ENCODE results near the gene SLC5A2.
A peak's percentile ranks its signal among the peaks of the same experiment; 100 is the strongest.

Gene SLC5A2

DNA sequence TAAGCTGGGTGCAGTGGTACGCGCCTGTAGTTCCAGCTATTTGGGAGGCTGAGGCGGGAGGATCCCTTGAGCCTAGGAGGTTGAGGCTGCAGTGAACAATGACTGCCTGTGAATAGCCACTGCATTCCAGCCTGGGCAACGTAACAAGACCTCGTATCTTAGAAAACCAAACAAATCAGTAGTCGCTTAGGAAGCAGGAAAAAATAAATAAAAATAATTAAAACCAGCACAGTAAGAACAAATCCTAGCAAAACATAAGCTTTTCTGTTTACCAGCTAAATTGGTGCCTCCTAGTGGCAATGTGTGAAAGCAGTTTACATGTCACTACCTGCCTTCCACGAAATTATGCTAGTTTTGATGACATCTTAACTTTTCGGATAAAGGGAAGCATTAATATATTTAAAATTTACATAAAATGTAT, 22.3 kb upstream of the SLC5A2 start:
- no peak for DNase-seq

DNA sequence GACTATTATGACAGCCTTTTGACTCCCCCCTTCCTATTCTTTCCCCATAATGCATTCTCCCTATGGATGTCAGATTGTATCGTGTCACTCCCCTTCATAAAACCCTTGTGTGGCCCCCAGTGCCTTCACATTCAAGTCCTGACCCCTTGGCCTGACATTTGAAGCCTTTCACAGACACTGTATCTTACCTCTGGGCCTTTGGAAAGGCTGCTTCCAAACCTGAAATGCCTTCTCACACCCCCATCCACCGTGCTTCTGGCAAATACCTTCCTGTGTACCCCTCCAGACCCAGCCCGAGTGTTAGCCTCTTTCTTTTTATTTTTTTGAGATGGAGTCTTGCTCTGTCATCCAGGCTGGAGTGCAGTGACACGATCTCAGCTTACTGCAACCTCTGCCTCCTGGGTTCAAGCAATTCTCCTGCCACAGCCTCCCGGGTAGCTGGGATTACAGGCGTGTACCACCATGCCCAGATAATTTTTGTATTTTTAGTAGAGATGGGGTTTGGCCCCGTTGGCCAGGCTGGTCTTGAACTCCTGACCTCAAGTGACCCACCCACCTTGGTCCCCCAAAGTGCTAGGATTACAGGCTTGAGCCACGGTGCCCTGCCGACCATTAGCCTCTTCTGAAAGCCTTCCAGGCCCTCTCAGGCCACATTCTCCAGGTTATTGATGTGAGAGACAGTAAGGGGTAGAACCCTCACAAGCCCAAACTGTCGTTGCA, 21.6 kb upstream of the SLC5A2 start:
- no peak for DNase-seq

DNA sequence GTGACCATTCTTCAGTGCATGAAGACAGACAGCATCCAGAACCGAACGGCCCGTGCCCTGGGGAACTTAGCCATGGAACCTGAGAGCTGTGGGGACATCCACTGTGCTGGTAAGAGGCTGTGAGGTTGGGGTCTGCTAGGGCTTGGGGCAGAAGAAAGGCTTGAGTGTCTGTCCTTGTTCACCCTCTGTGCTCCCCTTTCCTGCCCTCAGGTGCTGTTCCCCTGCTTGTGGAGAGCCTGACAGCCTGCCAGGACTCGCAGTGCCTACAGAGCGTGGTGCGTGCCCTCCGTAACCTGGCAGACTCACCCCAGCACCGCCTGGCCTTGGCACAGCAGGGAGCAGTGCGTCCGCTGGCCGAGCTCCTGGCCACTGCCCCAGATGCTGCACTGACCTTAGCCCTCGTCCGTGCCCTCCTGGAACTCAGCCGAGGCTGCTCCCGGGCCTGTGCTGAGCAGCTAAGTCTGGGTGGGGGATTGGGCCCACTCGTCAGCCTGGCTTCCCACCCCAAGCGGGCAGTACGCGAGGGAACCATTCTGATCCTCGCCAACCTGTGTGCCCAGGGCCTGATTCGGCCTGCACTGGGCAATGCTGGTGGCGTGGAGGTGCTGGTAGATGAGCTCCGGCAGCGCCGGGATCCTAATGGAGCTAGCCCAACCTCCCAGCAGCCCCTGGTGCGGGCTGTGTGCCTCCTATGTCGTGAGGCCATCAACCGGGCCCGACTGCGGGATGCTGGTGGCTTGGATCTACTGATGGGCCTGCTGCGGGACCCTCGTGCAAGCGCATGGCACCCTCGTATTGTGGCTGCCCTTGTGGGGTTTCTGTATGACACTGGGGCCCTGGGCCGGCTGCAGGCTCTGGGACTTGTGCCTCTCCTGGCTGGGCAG, 20.8 kb upstream of the SLC5A2 start:
- DNase-seq, result peak; percentile 37

DNA sequence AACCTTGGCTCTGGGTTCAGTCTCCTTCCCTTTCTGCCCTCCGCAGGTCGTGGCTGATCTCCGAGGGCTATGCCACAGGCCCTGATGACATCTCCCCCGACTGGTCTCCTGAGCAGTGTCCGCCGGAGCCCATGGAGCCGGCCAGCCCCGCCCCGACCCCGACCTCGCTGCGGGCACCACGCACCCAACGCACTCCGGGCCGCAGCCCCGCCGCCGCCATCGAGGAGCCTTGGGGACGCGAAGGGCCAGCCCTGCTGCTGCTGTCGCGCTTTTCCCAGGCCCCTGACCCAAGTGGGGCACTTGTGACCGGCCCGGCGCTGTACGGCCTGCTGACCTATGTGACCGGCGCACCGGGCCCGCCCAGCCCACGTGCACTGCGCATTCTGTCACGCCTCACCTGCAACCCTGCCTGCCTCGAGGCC, 18.6 kb upstream of the SLC5A2 start:
- DNase-seq, result peak; percentile 29

DNA sequence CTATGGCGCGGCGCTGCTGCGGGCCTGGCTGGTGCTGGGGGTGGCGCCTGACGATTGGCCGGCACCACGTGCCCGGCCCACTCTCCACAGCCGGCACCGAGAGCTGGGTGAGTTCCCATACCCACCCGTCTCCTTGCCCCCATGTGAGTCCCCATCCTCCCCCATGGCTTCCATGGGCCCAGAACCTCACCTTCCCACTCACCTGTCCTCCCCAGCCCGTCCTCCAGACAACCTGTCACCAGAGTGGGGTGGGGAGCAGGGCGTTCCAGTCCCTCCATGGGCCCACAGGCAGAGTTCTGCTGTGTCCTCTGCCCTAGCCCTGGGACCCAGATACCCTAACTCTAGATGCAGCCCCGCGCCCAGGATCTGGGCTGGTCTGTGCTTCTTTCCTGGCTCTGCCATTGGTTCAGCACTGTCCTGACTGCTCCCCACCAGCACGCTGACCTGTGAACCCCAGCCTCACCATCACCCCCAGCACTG, 18.1 kb upstream of the SLC5A2 start:
- no peak for DNase-seq

DNA sequence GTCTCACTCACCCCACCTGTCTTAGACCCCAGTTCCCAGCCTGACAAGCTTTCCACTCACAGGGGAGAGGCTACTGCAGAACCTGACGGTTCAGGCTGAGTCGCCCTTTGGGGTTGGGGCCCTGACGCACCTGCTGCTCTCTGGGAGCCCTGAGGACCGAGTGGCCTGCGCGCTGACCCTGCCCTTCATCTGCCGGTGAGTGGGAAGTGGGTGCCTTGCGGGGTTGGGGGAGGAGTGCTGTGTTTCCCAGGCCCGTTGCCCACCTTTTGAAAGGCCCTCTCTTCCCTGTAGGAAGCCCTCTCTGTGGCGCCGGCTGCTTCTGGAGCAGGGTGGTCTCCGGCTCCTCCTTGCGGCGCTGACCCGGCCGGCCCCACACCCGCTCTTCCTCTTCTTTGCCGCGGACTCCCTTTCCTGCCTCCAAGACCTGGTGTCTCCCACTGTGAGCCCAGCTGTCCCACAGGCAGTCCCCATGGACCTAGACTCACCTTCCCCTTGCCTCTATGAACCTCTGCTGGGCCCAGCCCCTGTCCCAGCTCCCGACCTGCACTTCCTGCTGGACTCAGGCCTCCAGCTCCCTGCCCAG, 17.0 kb upstream of the SLC5A2 start:
- DNase-seq, result no peak

DNA sequence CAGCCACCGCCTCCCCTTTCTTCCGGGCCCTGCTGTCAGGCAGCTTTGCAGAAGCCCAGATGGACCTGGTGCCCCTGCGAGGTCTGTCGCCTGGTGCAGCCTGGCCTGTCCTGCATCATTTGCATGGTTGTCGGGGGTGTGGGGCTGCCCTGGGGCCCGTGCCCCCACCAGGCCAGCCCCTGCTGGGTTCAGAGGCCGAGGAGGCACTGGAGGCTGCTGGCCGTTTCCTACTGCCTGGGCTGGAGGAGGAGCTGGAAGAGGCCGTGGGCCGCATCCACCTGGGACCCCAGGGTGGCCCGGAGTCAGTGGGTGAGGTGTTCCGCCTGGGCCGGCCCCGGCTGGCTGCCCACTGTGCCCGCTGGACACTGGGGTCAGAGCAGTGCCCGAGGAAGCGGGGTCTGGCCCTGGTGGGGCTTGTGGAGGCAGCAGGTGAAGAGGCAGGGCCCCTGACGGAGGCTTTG, 16.5 kb upstream of the SLC5A2 start:
- DNase-seq, result peak; percentile 30

DNA sequence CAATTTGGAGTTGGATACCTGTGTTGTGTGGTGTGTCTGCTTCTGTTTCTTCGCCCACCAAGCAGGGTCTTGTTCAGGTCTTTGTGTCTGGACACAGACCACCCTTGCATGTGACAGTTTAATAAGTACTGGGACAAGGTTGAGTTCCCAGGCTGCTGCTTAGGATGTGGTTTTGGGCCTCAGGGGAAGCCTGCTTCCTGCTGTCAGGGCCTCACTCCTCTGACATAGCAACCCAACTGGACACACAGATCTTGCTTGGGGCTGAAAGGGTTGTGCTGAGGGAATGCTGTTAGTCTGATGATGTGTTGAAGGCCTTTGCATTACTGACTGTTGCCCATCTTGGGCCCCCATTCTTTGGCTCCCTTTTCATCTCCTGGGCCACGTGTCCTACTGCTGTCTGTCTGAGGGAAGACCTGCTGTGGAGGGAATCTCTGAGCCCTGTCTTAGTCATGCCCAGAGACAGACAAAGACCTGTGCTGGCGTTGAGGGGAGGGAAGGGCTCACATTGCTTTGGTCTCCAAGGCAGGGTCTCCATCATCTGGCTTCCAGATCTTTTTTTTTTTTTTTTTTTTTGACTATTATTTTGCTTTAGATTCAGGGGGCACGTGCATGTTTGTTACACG, 15.7 kb upstream of the SLC5A2 start:
- DNase-seq, result peak; percentile 40

DNA sequence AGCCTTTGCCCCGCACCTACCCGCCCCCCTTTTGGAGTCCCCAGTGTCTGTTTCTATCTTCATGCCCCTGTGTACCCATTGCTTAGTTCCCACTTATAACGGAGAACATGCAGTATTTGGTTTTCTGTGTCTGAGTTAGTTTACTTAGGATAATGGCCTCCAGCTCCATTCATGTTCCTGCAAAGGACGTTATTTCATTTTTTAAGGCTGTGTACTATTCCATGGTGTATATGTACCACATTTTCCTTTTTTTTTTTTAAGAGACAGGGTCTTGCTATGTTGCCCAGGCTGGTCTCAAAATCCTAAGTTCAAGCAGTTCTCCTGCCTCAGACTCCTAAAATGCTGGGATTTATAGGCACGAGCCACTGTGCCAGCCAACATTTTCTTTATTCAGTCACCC, 15.1 kb upstream of the SLC5A2 start:
- DNase-seq, result no peak

DNA sequence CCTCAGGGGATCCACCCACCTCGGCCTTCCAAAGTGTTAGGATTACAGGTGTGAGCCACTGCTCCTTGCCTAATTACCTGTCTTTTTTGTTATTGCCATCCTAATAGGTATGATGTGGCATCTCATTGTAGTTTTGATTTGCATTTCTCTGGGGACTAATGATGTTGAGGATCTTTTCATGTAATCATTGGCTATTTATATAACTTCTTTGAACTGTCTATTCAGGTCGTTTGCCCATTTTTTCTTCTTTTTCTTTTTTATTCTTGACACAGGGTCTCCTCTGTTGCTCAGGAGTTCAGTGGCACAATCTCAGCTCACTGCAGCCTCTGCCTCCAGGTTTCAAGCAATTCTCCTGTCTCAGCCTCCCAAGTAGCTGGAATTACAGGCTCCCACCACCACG, 12.3 kb upstream of the SLC5A2 start:
- DNase-seq, result peak; percentile 3

DNA sequence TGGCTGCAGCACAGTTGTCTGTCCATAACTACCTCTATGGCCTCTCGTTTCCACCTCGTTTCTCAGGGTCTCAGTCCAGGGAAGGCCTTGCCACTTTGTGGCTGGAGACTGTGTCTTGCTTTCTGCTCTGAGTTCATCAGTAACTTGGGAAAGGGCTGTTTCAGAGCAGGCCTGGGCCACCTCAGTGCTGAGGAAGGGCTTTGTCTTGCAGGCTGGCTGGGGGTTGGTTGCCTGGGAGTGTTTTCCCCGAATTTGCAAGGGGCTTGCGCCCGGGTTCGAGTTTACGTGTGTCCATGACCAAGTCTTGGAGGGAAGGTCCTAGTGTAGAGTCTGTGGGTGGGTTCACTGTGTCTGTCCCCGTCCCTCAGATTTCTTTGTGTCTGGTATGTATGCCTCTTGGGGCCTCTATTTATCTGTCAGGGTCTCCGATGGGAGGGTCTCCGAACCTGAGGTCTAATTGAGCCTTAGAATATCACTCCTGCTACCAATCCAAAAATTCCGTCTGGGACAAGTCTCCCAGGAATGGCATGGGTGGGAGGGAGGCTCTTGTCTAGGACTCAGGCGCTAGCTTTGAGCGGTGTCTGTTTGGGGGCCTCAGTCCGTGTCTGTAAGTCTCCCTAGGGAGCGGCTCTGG, 11.6 kb upstream of the SLC5A2 start:
- peak; percentile 49 for DNase-seq

DNA sequence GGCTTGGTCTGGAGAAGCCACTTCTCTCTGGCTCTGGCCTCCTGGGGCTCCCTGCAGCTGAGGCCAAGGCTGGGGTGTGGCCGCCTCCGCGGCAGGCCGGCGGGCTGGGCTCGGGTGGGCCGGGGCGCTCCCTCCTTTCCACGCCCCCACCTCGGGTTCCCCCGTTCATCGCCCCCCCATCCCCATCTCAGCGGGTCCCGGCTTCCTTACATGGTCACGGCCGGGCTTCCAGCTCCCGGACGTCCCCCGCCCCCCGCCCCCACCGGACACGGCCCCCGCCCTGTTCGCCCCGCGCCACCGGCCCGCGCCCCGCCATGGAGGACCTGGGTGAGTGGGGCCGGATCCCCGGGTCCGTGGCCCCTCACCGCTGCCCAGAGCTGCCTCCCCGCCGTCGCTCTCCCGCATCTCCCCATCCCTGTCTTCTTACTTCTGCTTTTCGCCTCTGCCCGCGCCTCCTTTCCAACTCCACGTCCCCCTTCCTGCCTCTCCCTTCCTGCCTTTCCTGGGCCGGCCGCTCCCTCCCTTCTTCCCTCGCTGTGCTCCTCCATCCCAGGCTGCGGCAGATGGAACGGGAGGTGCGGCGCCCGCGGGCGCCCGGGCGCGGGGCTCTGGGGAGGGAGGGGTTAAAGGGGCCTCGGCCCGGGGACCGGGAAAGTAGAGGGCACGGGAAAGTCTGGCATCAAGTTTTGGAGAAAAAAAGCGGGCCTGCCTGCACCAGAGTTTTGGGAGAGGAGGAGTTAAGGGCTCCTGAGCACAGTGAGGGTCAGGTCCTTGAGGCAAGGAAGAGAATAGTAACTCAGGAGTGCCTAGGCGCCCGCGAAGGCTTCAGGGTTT, 10.8 kb upstream of the SLC5A2 start, which contains the start of gene TGFB1I1:
Gene TGFB1I1 (plus strand): TSS at position 278 of the 834 bp plus-strand sequence. CDS start 37 bp downstream, at position 315.
- DNase-seq, result peak; percentile 91

DNA sequence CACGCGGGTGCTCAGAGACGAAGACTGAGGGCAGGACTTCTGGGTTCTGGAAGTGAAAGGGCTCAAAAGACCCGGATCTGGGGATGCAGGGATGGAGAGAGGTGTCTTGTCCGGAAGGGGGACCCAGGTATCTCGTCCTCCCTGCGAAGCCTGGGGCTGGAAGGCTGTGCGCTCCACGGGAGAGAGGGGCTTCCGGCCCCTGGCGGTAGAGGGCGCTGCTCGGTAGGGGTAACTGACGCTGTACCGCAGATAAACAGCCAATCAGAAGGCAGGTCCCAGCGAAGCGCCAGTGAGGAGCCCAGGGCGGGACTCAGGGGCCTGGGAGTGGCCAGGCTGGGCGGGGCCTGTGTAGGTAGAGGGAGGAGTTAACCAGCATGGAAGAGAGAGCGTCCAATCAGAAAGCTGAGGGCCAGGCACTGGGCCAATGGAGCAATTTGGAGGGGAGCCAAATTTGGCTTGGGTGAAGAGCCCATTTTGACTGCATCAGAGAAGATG, 10.2 kb upstream of the SLC5A2 start:
- DNase-seq, result peak; percentile 91

DNA sequence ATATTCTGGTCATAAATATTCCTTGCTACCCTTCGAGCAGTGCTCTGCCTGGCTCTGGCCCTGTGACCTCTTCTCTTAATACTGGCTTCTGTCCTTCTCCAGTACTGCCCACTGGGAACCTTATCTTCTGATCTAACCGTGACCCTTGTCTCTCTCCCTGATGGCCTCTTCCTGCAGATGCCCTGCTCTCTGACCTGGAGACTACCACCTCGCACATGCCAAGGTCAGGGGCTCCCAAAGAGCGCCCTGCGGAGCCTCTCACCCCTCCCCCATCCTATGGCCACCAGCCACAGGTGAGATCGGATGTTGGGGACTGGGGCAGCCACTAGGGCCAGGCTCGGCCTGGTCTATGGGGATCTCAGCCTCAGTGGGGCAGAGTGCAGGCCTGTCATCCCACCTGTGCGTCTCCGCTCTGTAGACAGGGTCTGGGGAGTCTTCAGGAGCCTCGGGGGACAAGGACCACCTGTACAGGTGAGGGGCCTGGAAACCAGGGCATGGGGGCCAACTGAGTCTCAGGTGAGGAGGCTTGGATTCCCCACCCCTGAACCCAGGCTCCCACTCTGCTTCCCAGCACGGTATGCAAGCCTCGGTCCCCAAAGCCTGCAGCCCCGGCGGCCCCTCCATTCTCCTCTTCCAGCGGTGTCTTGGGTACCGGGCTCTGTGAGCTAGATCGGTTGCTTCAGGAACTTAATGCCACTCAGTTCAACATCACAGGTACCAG, 9.5 kb upstream of the SLC5A2 start:
- DNase-seq, result no peak

DNA sequence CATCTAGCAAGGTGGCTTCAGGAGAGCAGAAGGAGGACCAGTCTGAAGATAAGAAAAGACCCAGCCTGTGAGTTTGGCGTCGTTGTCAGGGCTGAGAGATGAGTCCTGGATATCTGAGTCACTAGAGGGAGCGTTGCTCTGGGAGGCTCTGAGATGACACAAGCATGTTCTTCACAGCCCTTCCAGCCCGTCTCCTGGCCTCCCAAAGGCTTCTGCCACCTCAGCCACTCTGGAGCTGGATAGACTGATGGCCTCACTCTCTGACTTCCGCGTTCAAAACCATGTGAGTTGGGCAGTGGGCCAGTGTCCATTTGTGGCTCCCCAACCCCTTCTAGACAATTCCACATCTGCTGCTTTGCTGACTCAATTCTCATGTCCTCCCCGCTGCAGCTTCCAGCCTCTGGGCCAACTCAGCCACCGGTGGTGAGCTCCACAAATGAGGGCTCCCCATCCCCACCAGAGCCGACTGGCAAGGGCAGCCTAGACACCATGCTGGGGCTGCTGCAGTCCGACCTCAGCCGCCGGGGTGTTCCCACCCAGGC, 8.7 kb upstream of the SLC5A2 start:
- no peak for DNase-seq

DNA sequence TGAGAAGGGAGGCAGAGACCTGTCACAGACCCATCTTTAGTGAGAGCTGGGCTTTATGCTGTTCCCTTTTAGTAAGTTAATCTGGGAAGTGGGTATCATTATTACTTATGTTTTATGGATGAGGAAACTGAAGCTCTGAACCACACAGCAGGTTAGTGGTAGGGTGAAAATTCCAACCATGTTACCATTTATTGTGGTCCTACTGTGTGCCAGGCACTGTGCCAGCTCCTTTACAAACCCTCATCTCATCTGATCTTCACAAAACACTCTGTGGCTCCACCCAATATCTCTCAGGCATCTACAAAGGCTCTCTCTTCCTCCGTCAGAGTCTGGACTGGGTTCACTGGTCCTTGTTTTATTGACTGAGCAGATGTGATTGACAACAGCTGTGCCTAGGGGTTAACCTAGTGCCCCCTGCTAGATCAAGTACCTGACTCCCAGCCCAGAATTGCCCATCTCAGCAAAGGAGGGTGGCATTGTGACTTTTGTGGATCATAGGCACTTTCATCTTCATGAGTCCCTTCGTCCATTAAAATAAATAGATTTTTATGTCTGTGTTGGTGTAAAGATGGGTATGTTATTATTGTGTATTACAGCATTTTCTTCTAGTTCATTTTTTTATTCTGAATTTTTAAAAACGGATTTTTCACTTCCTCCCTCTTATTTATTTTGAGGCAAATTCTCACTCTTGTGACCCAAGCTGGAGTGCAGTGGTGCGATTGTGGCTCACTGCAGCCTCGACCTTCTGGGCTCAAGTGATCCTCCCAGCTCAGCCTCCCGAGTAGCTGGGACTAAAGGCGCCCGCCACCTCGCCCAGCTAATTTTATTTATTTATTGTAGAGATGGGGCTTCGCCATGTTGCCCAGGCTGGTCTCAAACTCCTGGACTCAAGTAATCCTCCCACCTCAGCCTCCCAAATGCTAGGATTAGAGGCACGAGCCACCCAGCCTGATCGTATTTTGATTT, 7.9 kb upstream of the SLC5A2 start:
- no peak for DNase-seq

DNA sequence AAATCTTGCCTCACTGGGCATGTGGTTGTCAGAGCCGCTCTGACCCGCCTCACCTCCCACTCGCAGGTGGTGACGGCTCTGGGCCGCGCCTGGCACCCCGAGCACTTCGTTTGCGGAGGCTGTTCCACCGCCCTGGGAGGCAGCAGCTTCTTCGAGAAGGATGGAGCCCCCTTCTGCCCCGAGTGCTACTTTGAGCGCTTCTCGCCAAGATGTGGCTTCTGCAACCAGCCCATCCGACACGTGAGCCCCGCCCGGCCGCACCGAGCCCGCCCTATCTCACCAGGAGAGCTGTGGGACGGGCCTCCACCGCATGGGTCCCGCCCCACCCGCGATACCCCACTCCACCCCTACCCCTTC, 7.0 kb upstream of the SLC5A2 start:
- DNase-seq, result no peak

DNA sequence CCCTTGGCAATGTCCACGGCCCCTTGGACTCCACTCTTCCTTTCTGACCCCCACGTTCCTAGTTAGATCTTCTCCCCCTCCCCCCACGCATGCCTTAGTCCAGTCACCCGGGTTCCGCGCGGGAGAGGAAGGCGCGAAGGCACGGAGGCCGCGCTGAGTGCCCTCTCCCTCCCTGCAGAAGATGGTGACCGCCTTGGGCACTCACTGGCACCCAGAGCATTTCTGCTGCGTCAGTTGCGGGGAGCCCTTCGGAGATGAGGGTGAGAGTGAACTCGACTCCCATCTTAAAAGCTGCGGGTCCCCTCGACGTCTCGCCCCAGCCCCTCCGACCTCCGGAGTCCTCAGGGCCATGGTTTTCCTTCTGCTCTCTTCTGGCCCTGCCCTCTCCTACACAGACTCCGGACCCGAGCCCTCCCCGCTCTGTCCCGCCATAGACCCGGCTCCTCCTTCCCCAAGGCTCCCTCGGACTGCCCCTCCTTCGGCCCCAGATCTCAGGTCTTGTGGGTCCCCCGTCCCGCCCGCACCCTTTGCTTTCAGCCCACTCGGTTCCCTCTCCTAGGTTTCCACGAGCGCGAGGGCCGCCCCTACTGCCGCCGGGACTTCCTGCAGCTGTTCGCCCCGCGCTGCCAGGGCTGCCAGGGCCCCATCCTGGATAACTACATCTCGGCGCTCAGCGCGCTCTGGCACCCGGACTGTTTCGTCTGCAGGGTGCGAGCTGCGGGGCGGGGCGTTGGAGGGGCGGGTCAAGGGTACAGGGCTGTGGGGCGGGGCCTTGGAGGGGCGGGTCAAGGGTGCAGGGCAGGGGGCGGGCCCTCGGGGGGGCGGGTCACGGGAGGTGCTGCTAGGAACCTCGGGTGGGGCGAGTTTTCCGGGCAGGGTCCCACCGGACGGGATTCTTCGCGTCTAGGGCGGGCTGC, 6.4 kb upstream of the SLC5A2 start:
- DNase-seq, result peak; percentile 80

All from left hindlimb (tissue), 1 donor.